ENCODE results near the gene CFAP410. TPM values are rescaled to one million over a fixed set of nuclear protein-coding genes. Genes with fewer than 3 reads are reported as not detected.

CFAP410 gene
- total RNA-seq, 4 donors from 2014 or later, result 18.5 to 35.3 (median 23.6) TPM

- TF ChIP-seq CTCF (IDR thresholded peaks at IDR 0.05), result no peak
- no peak for DNase-seq (ENCODE audit: low spot score)
Observed at GRCh38 chr21:44282370-44282769, 56.8 kb downstream of the CFAP410 start.

GRCh38 chr21:44281801-44282200 lies 57.4 kb downstream of the CFAP410 start:
- DNase-seq (ENCODE audit: low spot score) (no peak), ATAC-seq (ENCODE audit: low FRiP score) (no peak)
- no peak for TF ChIP-seq CTCF (IDR thresholded peaks at IDR 0.05)

More at GRCh38 chr21:44282370-44282769, 56.8 kb downstream of the CFAP410 start:
- no peak for ATAC-seq (ENCODE audit: low FRiP score)

GRCh38 chr21:44279354-44280260 lies 59.6 kb downstream of the CFAP410 start:
- DNase-seq (ENCODE audit: low spot score) (no peak), ATAC-seq (ENCODE audit: low FRiP score) (no peak)
- no peak for TF ChIP-seq CTCF (IDR thresholded peaks at IDR 0.05)

Other genes with a start within 250 kb of the CFAP410 start
- gene PWP2, start 232.0 kb downstream of the CFAP410 start, total RNA-seq, result 10 to 100 TPM in 2 of 4 donors, 1 to 10 TPM in 2; 5.3 to 17.2 (median 11.3) TPM
- gene GATD3, start 205.7 kb downstream of the CFAP410 start, total RNA-seq, result 10 to 100 TPM in 3 of 4 donors, 1 to 10 TPM in 1; 8.7 to 50.8 (median 15.2) TPM
- 1 to 10 TPM; 1.7 to 9.1 (median 3.7) TPM for gene ICOSLG, start 98.4 kb downstream of the CFAP410 start, total RNA-seq
- not detected for gene DNMT3L, start 77.5 kb downstream of the CFAP410 start, total RNA-seq
- under 1 TPM in 1 of 4 donors, not detected in 3; 0.12 TPM for gene AIRE, start 53.5 kb downstream of the CFAP410 start, total RNA-seq
- 100 to 1,000 TPM in 3 of 4 donors, 10 to 100 TPM in 1; 75.7 to 114 (median 104) TPM for gene PFKL, start 39.3 kb downstream of the CFAP410 start, total RNA-seq
- gene TRPM2, start 14.2 kb upstream of the CFAP410 start, total RNA-seq, result 1 to 10 TPM; 3.9 to 9.3 (median 6.6) TPM
- gene LRRC3, start 116.1 kb upstream of the CFAP410 start, total RNA-seq, result 1 to 10 TPM; 1.4 to 4.4 (median 3.6) TPM
- gene KRTAP10-1, start 200.8 kb upstream of the CFAP410 start, total RNA-seq, result not detected
- not detected for gene KRTAP10-2, start 212.1 kb upstream of the CFAP410 start, total RNA-seq
- gene KRTAP10-3, start 219.4 kb upstream of the CFAP410 start, total RNA-seq, result not detected
- gene KRTAP10-4, start 234.3 kb upstream of the CFAP410 start, total RNA-seq, result not detected
- not detected for gene KRTAP10-5, start 241.2 kb upstream of the CFAP410 start, total RNA-seq

Measured in omental fat pad (tissue), 4 donors.